Transverse colon (tissue), 4 donors: ENCODE measurements around the gene SCGB1C1. TPM values are rescaled to one million over a fixed set of nuclear protein-coding genes. Genes with fewer than 3 reads are reported as not detected.
A peak's percentile ranks its signal among the peaks of the same experiment; 100 is the strongest.
"Not testable (repeated sequence)": the region's sequence is repeated elsewhere in the genome, so short reads cannot be mapped to it uniquely, and the experiment has no call there.

ENCODE experiments used
- DNase-seq: peaks from one replicate; pipeline ENCODE4 v3.0.0-alpha.2; 2019
- H3K27ac ChIP-seq, 4 donors: fragments of 200-600 bp; sonication (generic); 2 replicates each; pipeline ENCODE4 v1.5.1; 2016 to 2018; ENCODE audit warnings: inconsistent platforms in 4 of 4
- H3K27me3 ChIP-seq: fragments of 200-600 bp; sonication (generic); 2 replicates; pipeline ENCODE4 v1.5.1; 2017; ENCODE audit warnings: inconsistent platforms
- H3K36me3 ChIP-seq, 4 donors: fragments of 200-600 bp; sonication (generic); 2 replicates each; pipeline ENCODE4 v1.5.1; 2017 to 2019; ENCODE audit warnings: inconsistent platforms in 4 of 4
- H3K4me1 ChIP-seq, 4 donors: fragments of 200-600 bp; sonication (generic); 2 replicates each; pipeline ENCODE4 v1.5.1; 2017 to 2020; ENCODE audit warnings: inconsistent platforms in 4 of 4
- H3K4me3 ChIP-seq, 4 donors: fragments of 200-600 bp; sonication (generic); 1 replicate in 1 of 4; 2 replicates in 3 of 4; pipeline versions ENCODE4 v1.5.1 to v1.6.1; 2017 to 2019; ENCODE audit warnings: inconsistent platforms in 4 of 4
- H3K9me3 ChIP-seq, 2 donors: fragments of 200-600 bp; sonication (generic); 2 replicates each; pipeline ENCODE4 v1.5.1; 2017 to 2019; ENCODE audit warnings: inconsistent platforms in 2 of 2
- whole genome bisulfite sequencing, 2 donors: methylation state at CpG; one replicate each; pipeline ENCODE4 v1.1.5; 2018; ENCODE audit warnings: low coverage in 1 of 2; 5-methylcytosine and 5-hydroxymethylcytosine counted together
- in situ Hi-C, 4 donors: fragments of 200-750 bp; cut with MboI; loops; one replicate each; pipeline versions ENCODE4 v1.15.0 to v1.15.1; 2017; ENCODE audit warnings: low sequenced_read_pairs in 3 of 4, low pct_ligation_motif_present in 1 of 4, low pct_unique_long_range_greater_than_20kb in 1 of 4
- intact Hi-C: fragments of 100-400 bp; cut with DNase I; formaldehyde crosslinking; loops from one replicate; pipeline ENCODE4 v1.15.1; 2023; ENCODE audit warnings: low total_unique reads
- total RNA-seq, 4 donors: library from RNA; depleted of rRNA; stranded (reverse); fragments of >200 nt; gene quantifications; one replicate each; pipeline ENCODE4 v1.1.0, GENCODE V29; 2016
- TF ChIP-seq, protein P1 (sequence below), 5 experiments: fragments of 200-600 bp in 3 of 5; fragments of 450-650 bp in 2 of 5; sonication (generic) in 3 of 5; IDR thresholded peaks; 1 replicate in 2 of 5; 2 replicates in 3 of 5; pipeline ENCODE4 v1.5.1; 2016 to 2017; ENCODE audit warnings: antibody characterized with exemption in 5 of 5, inconsistent platforms in 3 of 5, mild to moderate bottlenecking in 2 of 5, moderate library complexity in 1 of 5

Gene SCGB1C1
- not detected for total RNA-seq

DNA sequence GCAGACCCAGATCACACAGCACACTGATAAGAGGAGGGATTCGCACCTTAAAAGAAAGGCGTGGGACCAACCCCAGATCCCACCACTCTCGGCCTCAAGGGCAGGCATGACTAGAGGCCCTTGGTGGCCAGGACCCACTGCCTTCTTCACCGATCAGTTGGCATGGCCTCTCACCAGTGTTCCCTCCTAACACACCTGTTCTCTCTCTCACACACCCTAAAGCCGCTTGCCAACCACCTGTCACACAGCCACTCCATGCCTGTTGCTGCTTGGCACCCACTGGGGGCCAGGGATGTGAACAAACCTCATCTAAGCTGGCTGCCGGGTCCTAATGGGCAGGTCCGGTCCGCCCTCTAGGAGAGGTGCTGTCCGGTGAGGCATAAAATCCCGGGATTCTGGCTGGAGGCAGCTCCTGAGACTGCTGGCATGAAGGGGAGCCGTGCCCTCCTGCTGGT lies at the start of gene SCGB1C1:
TSS of gene SCGB1C1 (plus strand) at position 405 of the 455 bp plus-strand sequence. CDS start at position 427, 22 bp downstream.
- H3K4me1 ChIP-seq, intact Hi-C loops, H3K4me3 ChIP-seq, H3K27me3 ChIP-seq, H3K9me3 ChIP-seq, DNase-seq, in situ Hi-C loops, H3K36me3 ChIP-seq, H3K27ac ChIP-seq: not testable (repeated sequence)
- WGBS, 2 donors, result 90% methylated on average over 3 of the region's 11 CpGs; no CpG with 5 or more reads in 1 of the 2 donors

DNA sequence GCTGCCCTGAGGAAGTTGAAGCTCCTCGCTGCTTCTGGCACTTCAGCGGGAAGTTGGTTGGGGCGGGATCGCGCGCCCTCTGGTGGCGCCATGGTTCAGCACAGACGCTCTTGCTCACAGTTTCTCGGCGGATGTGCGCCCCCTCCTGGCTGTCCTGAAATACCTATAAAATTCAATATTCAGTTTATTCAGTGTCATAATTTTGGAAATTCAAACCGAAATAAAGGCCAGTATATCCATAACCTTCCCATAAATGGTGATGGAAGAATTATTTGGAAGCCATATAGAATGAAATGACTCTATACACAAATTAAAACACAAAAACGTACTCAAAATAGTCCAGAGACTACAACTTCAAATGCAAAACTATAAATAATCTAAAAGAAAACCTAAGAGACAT lies 12.6 kb upstream of the SCGB1C1 start:
- H3K9me3 ChIP-seq, H3K36me3 ChIP-seq, H3K27me3 ChIP-seq, H3K4me1 ChIP-seq, DNase-seq, H3K4me3 ChIP-seq, intact Hi-C loops, H3K27ac ChIP-seq, in situ Hi-C loops: not testable (repeated sequence)
- TF ChIP-seq, protein P1, sequence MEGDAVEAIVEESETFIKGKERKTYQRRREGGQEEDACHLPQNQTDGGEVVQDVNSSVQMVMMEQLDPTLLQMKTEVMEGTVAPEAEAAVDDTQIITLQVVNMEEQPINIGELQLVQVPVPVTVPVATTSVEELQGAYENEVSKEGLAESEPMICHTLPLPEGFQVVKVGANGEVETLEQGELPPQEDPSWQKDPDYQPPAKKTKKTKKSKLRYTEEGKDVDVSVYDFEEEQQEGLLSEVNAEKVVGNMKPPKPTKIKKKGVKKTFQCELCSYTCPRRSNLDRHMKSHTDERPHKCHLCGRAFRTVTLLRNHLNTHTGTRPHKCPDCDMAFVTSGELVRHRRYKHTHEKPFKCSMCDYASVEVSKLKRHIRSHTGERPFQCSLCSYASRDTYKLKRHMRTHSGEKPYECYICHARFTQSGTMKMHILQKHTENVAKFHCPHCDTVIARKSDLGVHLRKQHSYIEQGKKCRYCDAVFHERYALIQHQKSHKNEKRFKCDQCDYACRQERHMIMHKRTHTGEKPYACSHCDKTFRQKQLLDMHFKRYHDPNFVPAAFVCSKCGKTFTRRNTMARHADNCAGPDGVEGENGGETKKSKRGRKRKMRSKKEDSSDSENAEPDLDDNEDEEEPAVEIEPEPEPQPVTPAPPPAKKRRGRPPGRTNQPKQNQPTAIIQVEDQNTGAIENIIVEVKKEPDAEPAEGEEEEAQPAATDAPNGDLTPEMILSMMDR (IDR thresholded peaks at IDR 0.05), result peak in 2 of 5 experiments; percentile 6 to 30
- WGBS, 2 donors, result 0% methylated on average over 2 of the region's 13 CpGs; no CpG with 5 or more reads in 1 of the 2 donors

DNA sequence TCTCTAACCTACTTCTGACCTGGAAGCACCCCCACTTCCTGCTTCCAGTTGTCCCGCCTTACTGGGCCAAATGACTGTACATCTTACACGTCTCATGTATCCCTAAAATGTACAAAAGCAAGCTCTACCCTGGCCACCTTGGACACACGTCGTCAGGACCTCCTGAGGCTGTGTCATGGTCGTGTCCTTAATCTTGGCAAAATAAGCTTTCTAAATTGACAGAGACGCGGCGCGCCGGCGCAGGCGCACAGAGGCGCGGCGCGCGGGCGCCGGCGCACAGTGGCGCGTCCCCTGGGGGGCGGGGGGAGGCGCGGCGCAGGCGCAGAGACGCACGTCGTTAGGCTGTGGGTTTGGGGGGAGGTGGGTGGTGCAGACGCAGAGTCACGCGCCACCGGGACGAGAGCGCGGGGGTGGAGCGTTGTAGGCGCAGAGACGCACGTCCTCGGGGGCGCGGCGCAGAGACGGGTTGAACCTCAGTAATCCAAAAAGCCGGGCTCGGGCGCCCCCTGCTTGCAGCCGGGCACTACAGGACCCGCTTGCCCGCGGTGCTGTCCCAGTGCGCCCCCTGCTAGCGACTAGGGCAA lies 3.6 kb upstream of the SCGB1C1 start:
- H3K27me3 ChIP-seq, in situ Hi-C loops, H3K4me3 ChIP-seq, intact Hi-C loops, H3K27ac ChIP-seq, H3K4me1 ChIP-seq, H3K36me3 ChIP-seq, H3K9me3 ChIP-seq: not testable (repeated sequence)
- peak; percentile 12 for DNase-seq
- 92% methylated on average over 6 to 48 of the region's 55 CpGs for WGBS, 2 donors

DNA sequence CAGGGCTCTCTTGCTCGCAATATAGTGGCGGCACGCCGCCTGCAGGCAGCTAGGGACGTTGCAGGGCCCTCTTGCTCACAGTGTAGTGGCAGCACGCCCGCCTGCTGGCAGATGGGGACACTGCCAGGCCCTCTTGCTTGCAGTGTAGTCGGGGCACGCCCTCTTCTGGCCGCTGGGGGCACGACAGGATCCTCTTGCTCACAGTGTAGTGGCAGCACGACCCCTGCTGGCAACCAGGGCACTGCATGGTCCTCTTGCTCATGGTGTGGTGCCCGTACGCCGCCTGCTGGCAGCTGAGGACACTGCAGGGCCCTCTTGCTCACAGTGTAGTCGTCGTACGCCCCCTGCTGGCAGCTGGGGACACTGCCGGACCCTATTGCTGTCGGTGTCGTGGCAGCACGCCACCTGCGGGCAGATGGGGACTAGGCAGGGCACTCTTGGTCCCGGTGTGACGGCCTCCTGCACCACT lies 3.0 kb upstream of the SCGB1C1 start:
- peak; percentile 21 for DNase-seq
- H3K4me3 ChIP-seq, intact Hi-C loops, H3K27ac ChIP-seq, H3K27me3 ChIP-seq, H3K4me1 ChIP-seq, H3K9me3 ChIP-seq, in situ Hi-C loops, H3K36me3 ChIP-seq: not testable (repeated sequence)
- TF ChIP-seq, protein P1 (IDR thresholded peaks at IDR 0.05), result peak in 3 of 5 experiments; percentile 9 to 16 (median 9)
- 79% methylated on average over 6 of the region's 25 CpGs; no CpG with 5 or more reads in 1 of the 2 donors for WGBS, 2 donors

DNA sequence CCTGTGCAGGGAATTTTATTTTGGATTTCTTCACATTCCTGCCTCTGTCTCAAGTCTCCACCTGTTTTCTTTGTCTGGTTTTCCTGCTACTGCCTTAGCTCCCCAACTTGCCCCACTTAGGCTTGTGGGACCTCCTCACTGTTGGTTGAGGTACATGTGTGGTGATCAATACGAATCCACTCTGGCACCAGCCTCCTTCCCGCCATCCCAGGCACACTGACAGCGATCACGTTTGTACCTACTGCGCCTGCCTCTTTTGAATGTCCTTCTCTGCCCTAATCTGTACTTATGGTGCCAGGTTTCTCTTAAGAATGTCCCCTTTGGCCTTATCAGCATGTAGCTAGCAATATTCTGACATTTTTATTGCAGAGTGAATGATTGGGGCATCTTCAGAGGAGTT lies 2.3 kb upstream of the SCGB1C1 start:
- H3K4me1 ChIP-seq, DNase-seq, H3K27ac ChIP-seq, H3K4me3 ChIP-seq, H3K27me3 ChIP-seq, intact Hi-C loops, in situ Hi-C loops, H3K36me3 ChIP-seq, H3K9me3 ChIP-seq: not testable (repeated sequence)
- 78 to 84% methylated on average over 5 of the region's 5 CpGs for WGBS, 2 donors
